GM12873 (cell line): Measurements from ENCODE around the gene NR1D2.

Experiments
- TF ChIP-seq, protein P1 (sequence below): IDR thresholded peaks from 2 replicates; pipeline ENCODE4 v1.5.1; 2012; ENCODE audit warnings: low read depth, mild to moderate bottlenecking, moderate library complexity, low read length, control low read depth; ENCODE audit not compliant: insufficient read depth; ENCODE audit errors: missing control alignments

Gene NR1D2

DNA sequence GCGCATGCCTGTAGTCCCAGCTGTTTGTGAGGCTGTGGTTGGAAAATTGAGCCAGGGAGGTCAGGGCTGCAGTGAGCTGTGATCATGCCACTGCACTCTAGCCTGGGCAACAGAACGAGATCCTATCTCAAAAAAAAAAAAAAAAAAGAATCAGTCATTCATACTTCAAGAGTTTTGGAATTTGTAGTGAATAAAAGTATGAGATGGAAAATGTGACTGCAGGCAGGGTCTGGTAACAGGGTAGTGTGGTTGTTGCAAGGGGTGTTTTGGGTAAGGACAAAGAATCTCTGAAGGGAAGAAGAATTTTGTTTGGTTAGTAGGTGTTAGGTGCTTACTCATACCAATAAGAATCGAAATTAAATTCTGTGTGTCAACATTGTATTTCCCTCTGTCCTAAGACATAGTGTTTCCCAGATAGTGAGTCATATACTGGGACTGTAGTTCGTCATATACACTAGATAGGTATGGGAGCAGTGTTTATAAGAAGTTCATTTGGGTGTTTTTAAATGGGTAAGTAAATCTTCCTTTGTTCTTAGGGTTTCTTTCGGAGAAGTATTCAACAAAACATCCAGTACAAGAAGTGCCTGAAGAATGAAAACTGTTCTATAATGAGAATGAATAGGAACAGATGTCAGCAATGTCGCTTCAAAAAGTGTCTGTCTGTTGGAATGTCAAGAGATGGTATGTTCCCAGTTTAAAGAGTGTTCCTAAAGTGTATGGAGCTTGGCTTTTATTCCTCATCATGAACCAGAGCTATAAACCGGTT is 14.2 kb downstream of the NR1D2 start:
- TF ChIP-seq, protein P1, sequence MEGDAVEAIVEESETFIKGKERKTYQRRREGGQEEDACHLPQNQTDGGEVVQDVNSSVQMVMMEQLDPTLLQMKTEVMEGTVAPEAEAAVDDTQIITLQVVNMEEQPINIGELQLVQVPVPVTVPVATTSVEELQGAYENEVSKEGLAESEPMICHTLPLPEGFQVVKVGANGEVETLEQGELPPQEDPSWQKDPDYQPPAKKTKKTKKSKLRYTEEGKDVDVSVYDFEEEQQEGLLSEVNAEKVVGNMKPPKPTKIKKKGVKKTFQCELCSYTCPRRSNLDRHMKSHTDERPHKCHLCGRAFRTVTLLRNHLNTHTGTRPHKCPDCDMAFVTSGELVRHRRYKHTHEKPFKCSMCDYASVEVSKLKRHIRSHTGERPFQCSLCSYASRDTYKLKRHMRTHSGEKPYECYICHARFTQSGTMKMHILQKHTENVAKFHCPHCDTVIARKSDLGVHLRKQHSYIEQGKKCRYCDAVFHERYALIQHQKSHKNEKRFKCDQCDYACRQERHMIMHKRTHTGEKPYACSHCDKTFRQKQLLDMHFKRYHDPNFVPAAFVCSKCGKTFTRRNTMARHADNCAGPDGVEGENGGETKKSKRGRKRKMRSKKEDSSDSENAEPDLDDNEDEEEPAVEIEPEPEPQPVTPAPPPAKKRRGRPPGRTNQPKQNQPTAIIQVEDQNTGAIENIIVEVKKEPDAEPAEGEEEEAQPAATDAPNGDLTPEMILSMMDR: no peak

DNA sequence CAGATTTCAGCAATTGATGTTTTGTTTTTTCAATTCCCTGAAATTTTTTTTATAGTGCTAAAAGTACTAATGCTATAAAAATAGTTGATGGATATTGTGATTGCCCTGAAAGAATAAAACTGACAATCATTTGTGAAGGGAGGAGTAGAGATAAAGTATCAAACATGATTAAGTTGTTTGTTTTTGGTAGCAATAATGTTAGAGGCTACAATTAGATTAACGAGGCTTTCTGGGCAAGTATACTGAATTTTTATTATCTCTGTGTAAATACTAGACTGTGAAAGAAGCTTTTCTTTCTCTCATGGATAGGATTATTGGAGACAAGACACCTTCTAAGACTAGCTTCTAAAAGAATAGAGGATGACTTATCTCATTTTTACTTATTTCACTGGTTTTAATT is 15.6 kb downstream of the NR1D2 start:
- TF ChIP-seq, protein P1: no peak

DNA sequence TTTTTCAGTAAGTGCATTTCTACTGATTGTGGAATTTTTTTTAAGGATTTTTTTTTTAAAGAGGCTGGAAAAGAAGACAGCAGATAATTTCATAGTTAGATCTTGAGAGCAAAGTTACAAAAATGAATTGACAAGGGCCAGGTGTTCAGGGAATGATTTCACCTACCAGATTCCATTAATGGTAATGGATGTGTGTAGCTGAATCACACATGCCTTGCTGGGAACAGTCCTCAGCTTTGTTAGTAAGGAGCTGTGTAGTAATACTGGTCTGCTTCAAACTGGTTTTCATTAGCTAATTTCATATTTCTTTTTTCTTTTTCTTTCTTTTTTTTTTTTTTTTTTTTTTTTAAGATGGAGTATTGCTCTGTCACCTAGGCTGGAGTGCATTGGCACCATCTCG is 16.0 kb downstream of the NR1D2 start:
- TF ChIP-seq, protein P1: no peak

DNA sequence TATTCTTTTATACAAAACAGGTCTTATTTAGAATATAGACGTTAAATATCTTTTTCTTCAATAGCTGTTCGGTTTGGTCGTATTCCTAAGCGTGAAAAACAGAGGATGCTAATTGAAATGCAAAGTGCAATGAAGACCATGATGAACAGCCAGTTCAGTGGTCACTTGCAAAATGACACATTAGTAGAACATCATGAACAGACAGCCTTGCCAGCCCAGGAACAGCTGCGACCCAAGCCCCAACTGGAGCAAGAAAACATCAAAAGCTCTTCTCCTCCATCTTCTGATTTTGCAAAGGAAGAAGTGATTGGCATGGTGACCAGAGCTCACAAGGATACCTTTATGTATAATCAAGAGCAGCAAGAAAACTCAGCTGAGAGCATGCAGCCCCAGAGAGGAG is 16.8 kb downstream of the NR1D2 start:
- TF ChIP-seq, protein P1: no peak

DNA sequence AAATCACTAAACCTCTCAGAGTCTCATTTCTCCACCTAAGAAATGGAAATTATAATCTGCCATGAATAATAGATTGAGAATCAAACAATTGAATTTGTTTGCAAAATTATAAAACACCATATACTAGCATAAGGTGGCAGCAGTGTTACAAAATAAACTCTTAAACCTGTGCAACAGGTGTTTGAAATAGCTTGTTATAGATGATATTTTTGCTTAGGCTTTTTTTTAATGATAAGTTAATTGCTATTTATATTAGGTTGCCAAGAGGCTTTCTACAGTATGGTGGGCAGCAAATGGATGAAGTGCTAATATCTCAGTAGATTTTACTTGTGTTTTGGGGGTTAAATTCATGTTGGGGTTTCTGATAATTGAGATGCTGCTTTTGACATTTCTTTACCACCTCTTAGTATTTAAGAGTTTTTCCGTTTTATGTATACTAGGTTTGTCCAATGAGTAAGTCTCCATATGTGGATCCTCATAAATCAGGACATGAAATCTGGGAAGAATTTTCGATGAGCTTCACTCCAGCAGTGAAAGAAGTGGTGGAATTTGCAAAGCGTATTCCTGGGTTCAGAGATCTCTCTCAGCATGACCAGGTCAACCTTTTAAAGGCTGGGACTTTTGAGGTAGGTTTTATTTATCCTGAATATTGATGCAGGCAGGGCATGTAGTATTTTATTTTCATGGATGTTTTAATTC is 19.6 kb downstream of the NR1D2 start:
- TF ChIP-seq, protein P1: no peak

DNA sequence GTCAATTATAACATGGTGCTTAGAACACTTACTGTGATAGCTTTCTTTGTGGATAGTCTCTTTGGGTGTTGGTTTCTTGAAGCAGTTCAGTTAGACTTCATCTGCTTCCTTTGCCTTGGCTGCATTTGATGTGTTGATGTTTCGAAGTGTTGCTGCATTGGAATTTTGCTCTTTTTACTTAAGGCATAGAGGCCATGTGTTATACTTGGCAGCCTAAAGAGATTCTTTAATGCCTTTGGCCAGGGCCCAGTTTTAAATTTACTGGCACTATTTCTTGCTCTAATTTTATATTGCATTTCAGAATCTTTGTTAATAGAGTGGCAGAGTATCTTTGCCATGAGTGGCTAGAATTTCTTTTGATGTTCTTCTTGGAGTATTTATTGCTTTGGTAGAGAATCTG is 21.2 kb downstream of the NR1D2 start:
- TF ChIP-seq, protein P1: no peak

GRCh38 chr3:23968463-23969184 is 23.5 kb downstream of the NR1D2 start:
- TF ChIP-seq, protein P1: no peak
